Stimulated activated CD8-positive, alpha-beta memory T cell treated with anti-CD3 and anti-CD28 coated beads, Interleukin-15, amount 100 ng/mL, for 4 hours (primary cell): ENCODE measurements around the gene ALPL.
"Not testable (repeated sequence)": the region's sequence is repeated elsewhere in the genome, so short reads cannot be mapped to it uniquely, and the experiment has no call there.

Experiments used
- DNase-seq, 2 donors: peaks; one replicate each; pipeline ENCODE4 v3.0.0-alpha.2; 2020; ENCODE audit warnings: low read depth in 2 of 2

The ALPL gene

DNA sequence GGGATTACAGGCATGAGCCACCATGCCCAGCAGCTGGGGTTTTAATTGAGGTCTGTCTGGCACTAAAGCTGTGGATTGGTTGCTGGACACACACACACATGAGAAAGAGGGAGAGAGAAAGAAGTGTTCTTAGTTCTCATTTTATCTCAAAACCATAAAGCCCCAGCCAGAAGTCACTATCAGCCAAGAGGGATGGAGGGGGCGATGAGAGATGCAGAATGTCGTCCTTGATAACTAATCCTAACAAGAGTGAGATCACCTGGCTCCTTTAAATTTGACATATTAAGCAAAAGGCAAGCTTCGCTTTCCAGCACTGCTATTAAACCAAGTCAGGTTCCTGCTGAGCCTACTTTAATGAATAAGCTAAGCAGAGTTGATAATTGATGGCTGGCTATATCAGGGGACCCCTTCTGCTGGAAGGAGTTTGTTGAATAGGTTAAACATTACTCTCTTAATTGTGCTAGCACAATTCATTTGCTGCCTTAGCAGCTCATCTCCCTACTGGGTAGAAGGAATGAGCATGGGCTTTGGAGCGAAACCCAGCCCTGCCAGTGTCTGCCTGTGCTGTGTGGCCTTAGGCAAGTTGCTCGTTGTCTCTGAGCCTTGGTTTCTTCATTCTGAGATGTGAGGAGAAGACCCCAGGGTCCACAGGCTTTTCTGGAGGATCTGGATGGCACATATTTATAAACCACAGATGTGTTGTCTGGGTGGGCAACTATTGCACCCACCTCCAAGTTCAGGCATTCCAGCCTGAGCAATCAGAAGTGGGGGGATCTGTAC lies 50.8 kb downstream of the ALPL start:
- no peak for DNase-seq

DNA sequence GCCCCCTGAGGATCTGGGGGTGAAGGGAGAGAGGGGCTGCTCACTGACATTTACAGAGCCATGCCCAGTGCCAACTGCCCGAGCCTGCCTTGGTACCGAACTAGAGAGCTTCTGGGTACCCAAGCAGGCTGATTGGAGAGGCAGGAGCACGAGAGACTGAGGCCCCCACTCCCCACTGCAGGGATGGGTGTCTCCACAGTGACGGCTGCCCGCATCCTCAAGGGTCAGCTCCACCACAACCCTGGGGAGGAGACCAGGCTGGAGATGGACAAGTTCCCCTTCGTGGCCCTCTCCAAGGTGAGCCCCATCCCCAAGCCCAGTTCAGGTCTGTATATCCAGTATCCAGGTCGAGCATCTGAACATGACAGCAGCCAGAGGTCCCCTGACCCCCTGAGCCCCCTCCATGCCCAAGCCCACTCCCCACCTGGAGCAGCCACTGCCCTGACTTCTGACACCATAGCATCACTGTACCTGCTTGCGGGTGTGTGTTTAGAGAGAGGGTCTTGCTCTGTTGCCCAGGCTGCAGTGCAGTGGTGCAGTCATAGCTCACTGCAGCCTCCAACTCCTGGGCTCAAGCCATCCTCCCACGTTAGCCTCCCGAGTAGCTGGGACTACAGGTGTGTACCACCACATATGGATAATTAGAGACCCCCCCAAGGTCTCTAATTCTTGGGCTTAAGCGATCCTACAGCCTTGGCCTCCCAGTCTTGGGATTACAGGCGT lies 51.9 kb downstream of the ALPL start:
- DNase-seq, result no peak

DNA sequence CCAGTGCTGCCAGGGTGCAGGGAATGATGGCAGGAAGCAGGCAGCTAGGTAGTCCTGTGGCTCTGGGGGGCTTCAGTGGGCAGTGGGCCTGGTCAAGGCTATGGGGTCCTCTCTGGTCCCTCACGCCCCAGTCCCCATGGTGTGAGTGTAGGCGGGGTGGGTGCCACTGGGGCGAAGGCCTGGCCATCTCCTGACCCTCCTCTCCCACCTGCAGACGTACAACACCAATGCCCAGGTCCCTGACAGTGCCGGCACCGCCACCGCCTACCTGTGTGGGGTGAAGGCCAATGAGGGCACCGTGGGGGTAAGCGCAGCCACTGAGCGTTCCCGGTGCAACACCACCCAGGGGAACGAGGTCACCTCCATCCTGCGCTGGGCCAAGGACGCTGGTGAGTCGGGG lies 53.7 kb downstream of the ALPL start:
- DNase-seq, result no peak

DNA sequence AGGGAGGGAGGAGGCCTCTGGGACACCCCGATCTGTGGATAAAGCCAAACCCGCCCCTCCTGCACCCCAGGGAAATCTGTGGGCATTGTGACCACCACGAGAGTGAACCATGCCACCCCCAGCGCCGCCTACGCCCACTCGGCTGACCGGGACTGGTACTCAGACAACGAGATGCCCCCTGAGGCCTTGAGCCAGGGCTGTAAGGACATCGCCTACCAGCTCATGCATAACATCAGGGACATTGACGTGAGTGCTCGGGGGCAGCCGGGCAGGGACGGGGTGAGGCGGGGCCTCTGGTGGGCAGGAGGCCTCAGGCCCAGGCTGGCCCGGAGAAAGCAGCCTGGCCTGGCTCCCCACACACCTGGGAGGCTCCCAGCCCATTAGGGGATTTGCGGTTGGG lies 54.7 kb downstream of the ALPL start:
- no peak for DNase-seq

DNA sequence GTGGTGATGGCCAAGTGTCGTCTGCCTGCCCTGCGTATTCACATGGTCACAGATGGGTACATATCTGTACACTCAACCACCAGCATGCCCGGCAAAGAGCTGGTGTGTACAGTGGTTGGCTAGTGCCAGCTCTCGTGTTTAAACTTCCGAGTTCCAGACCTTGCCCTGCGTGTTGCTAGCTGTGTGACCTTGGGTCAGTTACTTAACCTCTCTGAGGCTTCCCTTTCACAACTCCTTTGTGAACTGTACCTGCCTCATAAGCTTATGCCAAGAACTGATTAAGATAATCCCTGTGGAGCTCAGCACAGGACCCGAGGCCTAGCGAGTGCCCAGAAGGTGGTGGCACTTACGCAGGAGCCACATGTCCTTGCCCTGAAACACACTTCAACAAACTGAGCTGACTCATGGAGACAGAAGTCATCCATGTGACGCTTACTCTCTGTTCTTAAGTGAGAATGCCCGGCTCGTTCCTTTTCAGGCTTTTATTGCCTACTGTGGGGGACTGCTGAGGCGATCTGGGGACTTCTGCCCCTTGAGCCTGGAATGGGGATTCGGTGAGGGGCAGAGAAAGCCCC lies 55.4 kb downstream of the ALPL start:
- no peak for DNase-seq

DNA sequence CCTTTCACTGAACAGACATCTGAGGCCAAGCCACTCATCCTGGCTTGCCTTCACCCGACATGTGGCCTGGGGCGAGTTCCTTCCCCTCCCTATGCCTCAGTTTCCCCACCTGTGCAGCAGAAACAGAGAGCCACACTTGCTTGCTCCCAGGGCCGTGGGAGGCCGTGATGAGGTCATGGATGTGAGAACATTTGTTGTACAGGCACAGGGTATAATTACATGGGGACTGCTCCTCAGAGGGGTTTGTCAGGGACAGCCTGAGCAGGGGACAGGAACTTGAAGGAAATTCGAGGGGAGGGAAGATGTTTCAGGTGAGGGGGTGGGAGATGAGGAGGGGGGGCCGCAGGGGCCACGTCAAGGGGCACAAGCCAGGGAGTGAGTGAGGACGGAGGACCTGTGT lies 56.1 kb downstream of the ALPL start:
- no peak for DNase-seq

DNA sequence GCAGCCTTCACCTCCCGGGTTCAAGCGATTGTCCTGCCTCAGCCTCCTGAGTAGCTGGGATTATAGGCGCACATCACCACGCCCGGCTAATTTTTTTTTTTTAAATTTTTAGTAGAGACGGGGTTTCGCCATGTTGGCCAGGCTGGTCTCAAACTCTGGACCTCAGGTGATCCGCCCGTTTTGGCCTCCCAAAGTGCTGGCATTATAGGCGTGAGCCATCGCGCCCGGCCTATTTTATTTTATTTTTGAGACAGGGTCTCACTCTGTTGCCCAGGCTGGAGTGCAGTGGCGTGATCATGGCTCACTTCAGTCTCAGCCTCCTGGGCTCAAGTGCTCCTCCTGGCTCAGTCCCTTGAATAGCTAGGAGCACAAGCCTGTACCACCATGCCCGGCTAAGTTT lies 57.1 kb downstream of the ALPL start:
- DNase-seq, result not testable (repeated sequence)

DNA sequence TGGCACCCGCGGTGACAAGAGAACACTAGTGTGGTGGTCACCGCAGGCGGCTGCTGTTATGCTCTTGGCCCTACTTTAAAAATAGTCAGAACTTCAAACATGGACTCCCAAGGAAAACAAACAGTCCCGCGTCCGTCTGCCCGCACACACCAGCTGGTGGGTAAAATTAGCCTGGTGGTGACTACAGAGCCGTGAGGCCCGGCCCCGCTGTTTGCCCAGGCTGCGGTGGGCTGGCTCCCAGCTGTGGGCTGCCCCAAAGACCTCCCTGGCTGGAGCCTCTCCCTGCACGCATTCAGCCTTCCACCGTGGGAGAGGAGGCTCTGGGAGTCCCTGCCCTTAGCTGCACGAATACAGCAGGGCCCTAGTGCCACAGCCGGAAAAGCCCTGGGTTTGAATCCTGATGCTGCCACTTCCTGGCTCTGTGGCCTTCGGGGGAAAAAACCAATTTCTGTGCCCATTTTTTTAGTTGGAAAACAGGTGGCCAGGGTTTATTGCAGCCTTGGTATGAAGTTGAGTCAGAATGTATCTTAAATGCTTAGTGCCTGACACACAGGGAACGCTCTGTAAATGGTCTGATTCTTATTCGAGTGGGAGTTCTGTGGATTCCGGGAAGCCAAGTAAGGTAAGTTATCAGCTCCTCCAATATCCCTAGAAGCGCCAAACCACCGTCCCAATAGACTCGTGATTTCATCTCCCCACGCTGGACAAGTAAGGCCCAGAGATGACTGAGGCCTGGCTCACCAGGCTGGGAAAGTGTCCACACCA lies 58.2 kb downstream of the ALPL start:
- DNase-seq, result no peak

DNA sequence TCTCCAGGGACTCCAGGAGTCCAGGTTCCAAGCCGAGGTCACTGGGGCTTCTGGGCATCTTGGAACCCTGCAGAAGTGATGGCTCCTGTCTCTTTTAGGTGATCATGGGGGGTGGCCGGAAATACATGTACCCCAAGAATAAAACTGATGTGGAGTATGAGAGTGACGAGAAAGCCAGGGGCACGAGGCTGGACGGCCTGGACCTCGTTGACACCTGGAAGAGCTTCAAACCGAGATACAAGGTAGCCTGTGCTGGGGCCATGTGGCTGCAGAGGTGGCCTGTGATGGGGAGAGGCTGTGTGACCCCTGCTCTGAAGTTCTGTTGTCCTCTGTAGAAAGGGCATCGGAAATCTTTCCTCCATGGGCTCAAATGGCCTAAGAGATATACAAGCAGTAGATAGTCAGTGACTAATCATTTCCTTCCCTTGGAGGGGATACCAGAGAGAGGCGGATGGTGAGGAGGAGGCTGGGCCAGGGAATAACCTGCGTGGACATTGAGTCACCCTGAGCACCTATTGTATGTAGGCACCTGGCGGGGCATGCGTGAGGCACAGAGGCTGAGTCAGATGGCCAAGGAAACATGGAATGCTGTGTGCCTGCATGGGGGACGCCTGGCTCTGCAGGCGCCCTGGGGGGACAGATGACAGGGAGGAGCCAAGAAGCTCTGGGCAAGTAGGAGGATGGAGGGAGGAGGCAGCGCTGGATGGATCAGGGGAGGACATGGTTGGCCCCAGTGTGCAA lies 59.0 kb downstream of the ALPL start:
- no peak for DNase-seq

DNA sequence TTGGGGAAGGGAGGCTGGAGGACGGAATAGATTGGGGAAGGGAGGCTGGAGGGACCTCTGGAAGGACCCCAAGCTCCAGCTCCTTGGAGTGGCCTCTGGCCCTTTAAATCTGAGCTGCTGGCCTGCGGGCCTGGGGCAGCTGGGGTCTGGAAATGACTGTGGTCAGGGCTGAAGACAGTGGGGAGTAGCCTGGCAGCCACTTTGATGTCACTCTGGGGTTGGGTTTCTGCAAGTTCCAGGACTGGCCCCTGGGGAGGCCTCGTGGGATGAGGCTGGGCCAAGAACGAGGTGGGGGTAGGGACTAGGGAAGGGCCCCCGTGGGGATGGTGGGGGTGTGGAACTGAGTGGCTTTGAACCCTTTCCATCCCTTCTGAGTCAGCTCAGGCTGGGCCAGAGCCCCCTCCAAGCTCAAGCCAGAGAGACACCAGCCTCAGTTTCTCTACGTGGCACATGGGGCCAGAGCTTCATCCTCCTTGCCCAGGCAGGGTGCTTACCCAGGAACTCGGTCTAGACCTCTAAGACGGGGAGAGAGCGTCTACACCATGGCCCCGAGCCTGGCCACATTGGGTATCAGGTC lies 59.7 kb downstream of the ALPL start:
- DNase-seq, result no peak

DNA sequence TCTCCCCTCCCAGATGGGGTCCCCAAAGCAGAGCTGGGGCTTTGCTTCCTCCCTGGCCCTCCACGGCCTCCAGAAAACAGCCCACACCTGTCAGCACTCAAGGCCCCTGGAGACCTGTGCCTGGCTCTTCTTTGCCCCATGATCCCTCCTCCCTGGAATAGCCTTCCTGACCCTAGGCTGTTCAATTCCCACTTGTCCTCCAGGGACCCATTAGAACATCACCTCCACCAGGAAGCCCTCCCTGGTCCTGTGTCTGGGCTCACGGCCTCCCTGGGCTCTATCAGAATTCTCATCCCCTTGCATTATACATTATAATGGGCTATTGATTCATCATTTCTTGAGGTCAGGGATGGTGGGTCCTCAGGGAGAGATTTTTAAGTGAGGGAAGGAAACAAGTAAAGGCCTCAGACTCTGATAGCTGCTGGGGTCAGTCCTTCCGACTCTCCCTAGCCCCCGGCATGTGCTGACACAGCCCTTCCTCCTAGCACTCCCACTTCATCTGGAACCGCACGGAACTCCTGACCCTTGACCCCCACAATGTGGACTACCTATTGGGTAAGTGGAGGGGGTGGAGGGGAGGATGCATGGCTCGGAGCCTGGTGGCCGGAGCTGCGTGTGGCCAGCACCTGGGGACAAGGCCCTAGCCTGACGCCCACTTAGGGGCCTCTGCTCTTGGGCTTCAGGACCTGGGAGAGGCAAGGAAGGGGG lies 60.8 kb downstream of the ALPL start:
- DNase-seq, result no peak

DNA sequence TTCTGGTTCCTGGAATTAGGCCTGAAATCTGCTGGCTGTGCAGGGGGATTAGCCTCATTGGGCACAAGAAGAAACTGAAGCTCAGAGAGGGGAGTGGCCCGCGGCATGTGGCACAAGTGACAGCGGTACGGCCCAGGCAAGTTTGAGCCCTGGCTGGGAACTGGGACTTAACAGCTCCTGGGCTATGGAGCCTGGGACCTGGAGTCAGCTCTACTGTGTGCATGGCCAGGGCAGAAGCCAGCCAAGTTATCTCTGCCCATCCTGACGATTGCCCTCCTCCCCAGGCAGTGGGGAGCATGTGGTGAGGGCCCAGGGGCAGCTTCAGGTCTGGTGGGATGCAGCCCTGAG lies 61.3 kb downstream of the ALPL start:
- no peak for DNase-seq

DNA sequence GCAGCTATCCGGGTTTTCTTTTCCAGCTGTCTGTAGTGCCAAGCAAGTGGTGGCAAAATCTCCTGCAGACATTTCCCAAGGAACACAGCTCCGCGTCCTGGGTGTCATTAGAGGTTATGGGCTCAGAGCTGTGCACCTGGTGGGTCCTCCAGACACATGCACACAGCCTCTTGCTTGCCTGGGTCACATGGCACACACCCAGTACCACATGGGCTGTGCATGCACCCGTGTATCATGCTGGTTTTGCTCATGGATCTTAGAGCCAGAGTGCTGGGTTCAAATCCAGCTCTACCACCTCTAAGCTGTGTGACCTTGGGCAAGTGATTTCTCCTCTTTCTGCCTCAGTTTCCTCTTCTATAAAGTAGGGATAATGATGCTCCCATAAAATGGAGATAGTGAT lies 61.7 kb downstream of the ALPL start:
- no peak for DNase-seq

DNA sequence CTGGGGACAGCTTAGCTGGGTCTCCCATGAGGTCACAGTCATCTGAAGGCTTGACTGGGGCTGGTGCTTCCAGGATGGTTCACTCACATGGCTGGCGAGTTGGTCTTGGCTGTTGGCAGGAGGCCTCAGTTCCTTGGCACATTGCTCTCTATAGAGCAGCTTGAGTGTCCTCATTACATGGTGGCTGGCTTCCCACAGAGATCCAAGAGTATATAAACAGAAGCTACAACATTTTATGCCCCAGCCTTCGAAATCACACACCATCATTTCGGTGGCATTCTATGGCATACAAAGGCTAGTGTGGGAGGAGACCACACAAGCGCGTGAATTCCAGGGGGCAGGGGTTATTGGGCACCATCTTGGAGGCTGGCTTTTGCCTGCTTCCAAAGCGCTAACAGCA lies 63.0 kb downstream of the ALPL start:
- DNase-seq, result no peak

DNA sequence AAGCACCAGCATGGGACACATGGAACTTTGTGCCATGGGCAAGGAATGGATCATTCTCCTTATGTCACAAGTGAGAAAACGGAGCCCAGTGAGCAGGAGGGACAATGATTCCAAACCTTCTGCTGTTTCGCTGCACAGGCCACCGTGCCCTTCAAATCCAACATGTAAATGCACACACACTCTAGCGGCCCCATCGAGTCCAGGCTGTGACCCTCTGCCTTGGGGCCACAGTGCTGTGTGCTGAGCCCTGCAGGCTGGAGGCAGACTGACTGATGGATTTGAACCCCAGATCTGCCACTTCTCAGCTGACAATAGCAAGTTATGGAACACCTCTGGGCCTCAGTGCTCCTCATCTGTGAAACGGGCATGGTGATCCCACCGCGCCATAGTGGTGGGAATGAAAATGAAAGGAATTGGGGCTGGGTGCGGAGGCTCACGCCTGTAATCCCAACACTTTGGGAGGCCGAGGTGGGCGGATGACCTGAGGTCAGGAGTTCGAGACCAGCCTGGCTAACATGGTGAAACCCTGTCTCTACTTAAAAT lies 63.6 kb downstream of the ALPL start:
- no peak for DNase-seq

DNA sequence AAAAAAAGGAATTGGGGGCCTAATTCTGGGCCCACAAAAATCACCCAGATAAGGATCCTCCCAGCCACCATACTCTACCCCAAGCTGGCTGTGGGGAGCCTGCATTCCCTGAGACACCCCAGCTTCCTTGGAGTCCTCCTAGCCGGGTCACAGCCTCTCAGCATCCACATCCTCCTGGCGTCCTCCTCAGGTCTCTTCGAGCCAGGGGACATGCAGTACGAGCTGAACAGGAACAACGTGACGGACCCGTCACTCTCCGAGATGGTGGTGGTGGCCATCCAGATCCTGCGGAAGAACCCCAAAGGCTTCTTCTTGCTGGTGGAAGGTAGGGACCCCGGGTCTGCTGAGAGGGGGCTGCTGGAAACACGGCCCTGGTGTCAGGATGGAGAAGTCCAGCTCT lies 64.3 kb downstream of the ALPL start:
- no peak for DNase-seq

DNA sequence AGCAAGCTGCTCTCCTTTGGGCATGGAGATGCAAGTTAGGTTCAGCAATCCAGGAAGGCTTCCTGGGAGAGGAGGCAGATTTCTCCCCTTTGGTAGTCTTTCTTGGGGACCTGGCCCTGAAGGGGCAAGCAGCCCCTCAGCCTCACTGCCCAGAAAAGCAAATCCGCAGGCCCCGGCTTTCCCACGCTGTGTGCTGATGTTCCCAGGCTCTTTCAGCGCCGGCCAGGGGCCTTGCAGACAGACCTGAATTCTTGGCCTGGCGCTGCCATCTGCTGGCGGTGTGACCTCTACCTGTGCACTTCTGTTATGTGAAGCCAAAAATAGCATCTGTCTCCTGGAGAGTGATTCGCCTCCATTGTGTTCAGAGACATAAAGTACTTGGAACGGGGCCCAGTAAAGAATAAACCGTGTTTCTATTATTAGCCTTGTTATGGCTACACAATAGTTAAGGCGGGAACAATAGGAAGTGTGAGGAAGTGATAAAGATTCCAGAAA lies 64.8 kb downstream of the ALPL start:
- no peak for DNase-seq

DNA sequence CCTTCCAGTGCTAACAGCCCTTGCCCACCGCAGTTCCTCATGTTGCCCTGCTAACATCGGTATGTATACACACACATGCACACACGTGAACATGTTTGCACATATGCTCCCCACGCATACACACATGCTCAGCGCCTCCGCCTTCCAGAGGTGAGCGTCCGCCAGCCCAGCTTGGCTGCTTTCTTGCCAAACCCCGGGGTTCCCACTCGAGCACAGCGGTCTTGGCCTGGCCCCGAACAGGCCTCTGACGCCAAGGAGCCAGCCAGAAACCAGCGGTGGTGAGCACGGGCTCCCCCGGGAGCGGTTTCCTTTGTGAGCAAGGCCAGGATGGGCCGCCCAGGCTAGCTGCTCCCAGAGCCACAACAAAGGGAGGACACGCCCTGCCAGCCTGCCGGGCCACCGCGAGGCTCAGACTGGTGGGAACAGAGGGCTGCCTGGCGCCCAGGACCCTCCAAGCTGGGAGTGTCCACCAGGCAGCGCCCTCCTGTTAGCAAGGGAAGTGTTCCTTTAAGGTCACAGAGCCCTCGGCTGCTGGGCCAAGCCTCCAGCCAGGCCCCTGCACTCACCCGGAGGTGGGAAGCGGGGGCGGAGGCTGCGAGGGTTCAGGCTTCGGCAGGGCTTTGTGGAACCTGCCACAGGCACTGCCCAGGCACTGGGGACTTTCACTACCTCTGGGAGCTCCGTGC lies 65.4 kb downstream of the ALPL start:
- no peak for DNase-seq

DNA sequence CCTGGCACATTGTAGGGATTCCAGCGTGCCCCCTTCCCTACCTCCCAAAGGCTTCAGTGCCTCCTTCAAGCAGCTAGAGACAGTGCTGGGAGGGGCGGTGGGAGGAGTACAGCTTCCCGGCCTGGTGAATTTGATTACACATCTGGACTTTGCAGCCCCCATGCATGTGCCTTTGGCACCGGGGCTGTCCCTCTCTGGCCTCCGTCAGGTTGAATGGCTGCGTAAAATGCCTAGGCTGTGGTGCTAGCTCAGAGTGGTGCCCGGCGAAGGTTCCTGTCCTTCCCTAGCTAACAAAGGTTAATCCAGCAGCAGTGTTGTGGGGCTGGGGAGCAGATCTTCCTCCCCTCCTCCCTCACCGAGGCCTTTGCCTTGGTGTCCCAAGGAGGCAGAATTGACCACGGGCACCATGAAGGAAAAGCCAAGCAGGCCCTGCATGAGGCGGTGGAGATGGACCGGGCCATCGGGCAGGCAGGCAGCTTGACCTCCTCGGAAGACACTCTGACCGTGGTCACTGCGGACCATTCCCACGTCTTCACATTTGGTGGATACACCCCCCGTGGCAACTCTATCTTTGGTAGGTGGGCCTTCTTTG lies 66.2 kb downstream of the ALPL start:
- no peak for DNase-seq
